Measurements from ENCODE around the gene TPTE. TPM values are rescaled to one million over a fixed set of nuclear protein-coding genes. Genes with fewer than 3 reads are reported as not detected.

The TPTE gene
- total and polyA plus RNA-seq, 9 of the 15 experiments (the other 6 are each of a cell fraction or from before 2014, with no cell fraction given), result 0.59 to 4.4 (median 2.4) TPM

- no peak for TF ChIP-seq AFF1 (IDR thresholded peaks at IDR 0.05; ENCODE audit: low read depth in 1 of 2, partially characterized antibody in 2 of 2)
- TF ChIP-seq ZNF639 (CRISPR knock-in tag; conservative IDR thresholded peaks at IDR 0.05 in 1 of 2, IDR thresholded peaks at IDR 0.05 in 1 of 2), result no peak
- no peak for TF ChIP-seq PHF21A (IDR thresholded peaks at IDR 0.05; ENCODE audit: borderline replicate concordance, low read depth)
- no peak for TF ChIP-seq ZC3H4 (CRISPR knock-in tag; IDR thresholded peaks at IDR 0.05; ENCODE audit: borderline replicate concordance)
- no peak for TF ChIP-seq HMGN3 (IDR thresholded peaks at IDR 0.05; ENCODE audit: borderline replicate concordance, extremely low read depth, insufficient read length, low read depth, low read length)
- no peak for TF ChIP-seq POU5F1 (IDR thresholded peaks at IDR 0.05; ENCODE audit: borderline replicate concordance, low read depth, low read length, partially characterized antibody)
- no peak for TF ChIP-seq PPARD (CRISPR knock-in tag; IDR thresholded peaks at IDR 0.05)
- TF ChIP-seq ERF (CRISPR knock-in tag; IDR thresholded peaks at IDR 0.05), result no peak
- TF ChIP-seq ETS2 (tag; IDR thresholded peaks at IDR 0.05; ENCODE audit: borderline replicate concordance, poor library complexity, severe bottlenecking), result no peak
These were observed 95.2 kb downstream of the TPTE start (continued) for GRCh38 chr21:10616535-10616934.

Measured in K562 (cell line).